Bronchial epithelial cell (primary cell): ENCODE measurements around the gene ARMCX4. TPM values are rescaled to one million over a fixed set of nuclear protein-coding genes. Genes with fewer than 3 reads are reported as not detected.

Source experiments
- DNase-seq: peaks from one replicate; pipeline ENCODE4 v3.0.0-alpha.2; 2010; ENCODE audit warnings: low read depth
- FAIRE-seq: peaks from 2 replicates; lab custom pipeline; 2011; peaks lifted over from hg19 to GRCh38; lab: Jason Lieb, UNC
- H3K27me3 ChIP-seq: 2 replicates; pipeline ENCODE4 v1.5.1; 2011; ENCODE audit warnings: low read length; ENCODE audit not compliant: control insufficient read depth, insufficient read depth
- H3K36me3 ChIP-seq: 2 replicates; pipeline ENCODE4 v1.5.1; 2011; ENCODE audit warnings: low read length; ENCODE audit not compliant: control insufficient read depth, insufficient read depth
- H3K4me3 ChIP-seq: 2 replicates; pipeline ENCODE4 v1.5.1; 2011; ENCODE audit warnings: mild to moderate bottlenecking, low read depth, low read length, control low read depth
- CTCF ChIP-seq: IDR thresholded peaks from 2 replicates; pipeline ENCODE4 v1.5.1; 2011; ENCODE audit warnings: mild to moderate bottlenecking, moderate library complexity, low read length, control low read depth, inconsistent platforms; ENCODE audit not compliant: insufficient read depth, severe bottlenecking
- total RNA-seq: library from RNA; depleted of rRNA; stranded (reverse); fragments of >200 nt; gene quantifications from 2 replicates; pipeline ENCODE4 v1.2.1, GENCODE V29; 2014

The ARMCX4 gene
- total RNA-seq, 1 donor from 2014 or later: 0.79 TPM

- FAIRE-seq (no peak), DNase-seq (no peak)
- Histone ChIP-seq H3K4me3 (no peak overlapping the region), H3K27me3 (no peaks in the 10 kb centered on the region), H3K36me3 (no peaks in the 10 kb centered on the region)
- TF ChIP-seq CTCF: no peak
These were observed 45.7 kb downstream of the ARMCX4 start for GRCh38 chrX:101530944-101531343.

Other genes starting within 250 kb of the ARMCX4 start
- gene TAF7L, start 194.1 kb upstream of the ARMCX4 start, total RNA-seq: under 0.01 TPM in 1 of 2 replicates, not detected in the other
- gene TIMM8A, start 136.7 kb upstream of the ARMCX4 start, total RNA-seq: 4.4 and 7.4 TPM in 2 replicates
- under 0.01 TPM in 1 of 2 replicates, not detected in the other for gene BTK, start 99.3 kb upstream of the ARMCX4 start, total RNA-seq
- gene RPL36A, start 94.4 kb upstream of the ARMCX4 start, total RNA-seq: 736 and 1,171 TPM in 2 replicates
- 9.0 and 15.0 TPM in 2 replicates for gene GLA, start 77.5 kb upstream of the ARMCX4 start, total RNA-seq
- gene HNRNPH2, start 77.2 kb upstream of the ARMCX4 start, total RNA-seq: 104 and 110 TPM in 2 replicates
- 5.8 and 7.4 TPM in 2 replicates for gene ARMCX1, start 65.1 kb downstream of the ARMCX4 start, total RNA-seq
- 15.0 and 18.7 TPM in 2 replicates for gene ARMCX6, start 132.5 kb downstream of the ARMCX4 start, total RNA-seq
- 35.0 and 37.5 TPM in 2 replicates for gene ARMCX3, start 137.7 kb downstream of the ARMCX4 start, total RNA-seq
- gene ARMCX2, start 174.4 kb downstream of the ARMCX4 start, total RNA-seq: 30.0 and 36.9 TPM in 2 replicates